Measurements from ENCODE around the gene FGD5.

The FGD5 gene

GRCh38 chr3:14976317-14976716 lies 157.6 kb downstream of the FGD5 start:
- TF ChIP-seq CTCF (IDR thresholded peaks at IDR 0.05; ENCODE audit: insufficient read depth, low read length, poor library complexity, severe bottlenecking): no peak
- no peak for DNase-seq (ENCODE audit: extremely low read depth, insufficient read length)

GRCh38 chr3:14980689-14981088 lies 161.9 kb downstream of the FGD5 start:
- H3K4me3 ChIP-seq (replicated peaks; ENCODE audit: low read depth, low read length): no peak overlapping the region
- DNase-seq (ENCODE audit: extremely low read depth, insufficient read length): no peak
- TF ChIP-seq CTCF (IDR thresholded peaks at IDR 0.05; ENCODE audit: insufficient read depth, low read length, poor library complexity, severe bottlenecking): no peak
- H3K36me3 ChIP-seq (ENCODE audit: control insufficient read depth, insufficient read depth, low read length): no peaks in the 10 kb centered on the region; the same call in 1 of the 2 replicates
- H3K27me3 ChIP-seq (replicated peaks; ENCODE audit: control insufficient read depth, insufficient read depth, low read length): no peaks in the 10 kb centered on the region

More at GRCh38 chr3:14976317-14976716, 157.6 kb downstream of the FGD5 start:
- Histone ChIP-seq H3K27me3 (replicated peaks; ENCODE audit: control insufficient read depth, insufficient read depth, low read length) (no peaks in the 10 kb centered on the region), H3K4me3 (replicated peaks; ENCODE audit: low read depth, low read length) (no peak overlapping the region), H3K36me3 (ENCODE audit: control insufficient read depth, insufficient read depth, low read length) (no peaks in the 10 kb centered on the region; the same call in none of the 2 replicates)

Measured in GM06990 (cell line).